GM23248 (cell line): ENCODE measurements around the gene IQCB1. TPM values are rescaled to one million over a fixed set of nuclear protein-coding genes. Genes with fewer than 3 reads are reported as not detected.

Experiments
- DNase-seq: peaks from one replicate; pipeline ENCODE4 v3.0.0-alpha.2; 2015
- H2AFZ ChIP-seq: fragments of 200-600 bp; sonication (generic); 2 replicates; pipeline ENCODE4 v1.6.1; 2016; ENCODE audit warnings: antibody characterized with exemption
- H3F3A ChIP-seq: fragments of 200-600 bp; sonication (generic); 2 replicates; pipeline ENCODE4 v1.6.1; 2016; ENCODE audit warnings: mild to moderate bottlenecking, antibody characterized with exemption, mixed run types; ENCODE audit not compliant: insufficient read depth
- H3K27ac ChIP-seq: fragments of 200-600 bp; sonication (generic); 2 replicates; pipeline ENCODE4 v1.5.1; 2016; ENCODE audit warnings: mild to moderate bottlenecking
- H3K27me3 ChIP-seq: fragments of 200-600 bp; sonication (generic); replicated peaks from 2 replicates; pipeline ENCODE4 v1.6.1; 2016; ENCODE audit warnings: mild to moderate bottlenecking; ENCODE audit not compliant: insufficient read depth
- H3K36me3 ChIP-seq: fragments of 200-600 bp; sonication (generic); 2 replicates; pipeline ENCODE4 v1.6.1; 2016; ENCODE audit warnings: low read depth, mild to moderate bottlenecking
- H3K4me1 ChIP-seq: fragments of 200-600 bp; sonication (generic); 2 replicates; pipeline ENCODE4 v1.6.1; 2016; ENCODE audit warnings: mild to moderate bottlenecking; ENCODE audit not compliant: insufficient read depth
- H3K4me2 ChIP-seq: fragments of 200-600 bp; sonication (generic); one replicate; pipeline ENCODE4 v1.6.1; 2016; ENCODE audit warnings: mild to moderate bottlenecking; ENCODE audit not compliant: unreplicated experiment
- H3K4me3 ChIP-seq: fragments of 200-600 bp; sonication (generic); 2 replicates; pipeline ENCODE4 v1.5.1; 2016; ENCODE audit warnings: mild to moderate bottlenecking
- H3K79me2 ChIP-seq: fragments of 200-600 bp; sonication (generic); 2 replicates; pipeline ENCODE4 v1.6.1; 2016; ENCODE audit warnings: mild to moderate bottlenecking; ENCODE audit not compliant: insufficient read depth
- H3K9ac ChIP-seq: fragments of 200-600 bp; sonication (generic); 2 replicates; pipeline ENCODE4 v1.6.1; 2016; ENCODE audit warnings: mild to moderate bottlenecking
- H3K9me2 ChIP-seq: fragments of 200-600 bp; sonication (generic); 2 replicates; pipeline ENCODE4 v1.6.1; 2016; ENCODE audit warnings: mixed run types, mild to moderate bottlenecking, moderate library complexity; ENCODE audit not compliant: insufficient read depth
- H3K9me3 ChIP-seq: fragments of 200-600 bp; sonication (generic); one replicate; pipeline ENCODE4 v1.6.1; 2017; ENCODE audit warnings: low read depth
- H4K20me1 ChIP-seq: fragments of 200-600 bp; sonication (generic); 2 replicates; pipeline ENCODE4 v1.6.0; 2016; ENCODE audit not compliant: insufficient read depth
- EZH2 ChIP-seq: fragments of 200-600 bp; sonication (generic); IDR thresholded peaks from 2 replicates; pipeline ENCODE4 v1.6.1; 2018; ENCODE audit warnings: antibody characterized with exemption, mild to moderate bottlenecking; ENCODE audit not compliant: insufficient read depth, poor library complexity, severe bottlenecking
- EZH2phosphoT487 ChIP-seq: fragments of 200-600 bp; sonication (generic); IDR thresholded peaks from 2 replicates; pipeline ENCODE4 v1.6.1; 2018; ENCODE audit warnings: antibody characterized with exemption, moderate library complexity, mild to moderate bottlenecking, low read depth; ENCODE audit not compliant: insufficient read depth
- WGBS, 2 experiments: methylation state at CpG; one replicate each; pipeline ENCODE4 v1.1.6; 2015 to 2017; ENCODE audit warnings: low lambda C conversion rate in 2 of 2, low coverage in 1 of 2; ENCODE audit errors: missing lambda C conversion rate in 2 of 2; 5-methylcytosine and 5-hydroxymethylcytosine counted together
- in situ Hi-C: fragments of 300-500 bp; cut with MboI; formaldehyde crosslinking; loops from 2 replicates; pipeline ENCODE4 v1.15.0; 2020
- polyA plus RNA-seq: library from polyadenylated mRNA; unstranded; fragments of >200 nt; fragmentation: Nextera tagmentation; extraction: Ambion mirVana; gene quantifications from 2 replicates; pipeline ENCODE4 v1.2.1, GENCODE V29; 2016
- total RNA-seq: library from RNA; depleted of rRNA; stranded (reverse); fragments of >200 nt; shearing (Covaris generic); gene quantifications from 2 replicates; pipeline ENCODE4 v1.2.3, GENCODE V29; 2014

The IQCB1 gene
- total and polyA plus RNA-seq, 2 experiments from 2014 or later = 9.5 to 10.2 TPM

DNA sequence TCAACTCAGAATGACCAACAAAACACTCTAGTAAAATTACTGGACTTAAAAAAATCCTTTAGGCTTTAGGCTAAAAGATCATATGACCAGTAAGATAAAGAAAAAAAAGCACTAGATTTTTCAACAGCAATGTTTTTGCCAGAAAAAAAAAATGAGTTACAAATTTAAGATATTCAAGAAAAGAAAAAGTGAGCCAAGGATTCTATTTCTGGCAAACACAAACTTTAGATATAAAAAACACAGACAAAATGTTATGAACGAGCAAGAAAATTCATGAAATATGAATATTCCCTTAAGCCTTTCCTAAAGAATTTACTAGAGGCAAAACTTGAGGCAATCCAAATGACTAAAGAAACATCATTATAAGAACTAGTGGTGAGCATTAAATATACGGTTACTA is 94.0 kb downstream of the IQCB1 start:
- no peak for TF ChIP-seq EZH2phosphoT487
- no peak for TF ChIP-seq EZH2
- in situ Hi-C loops = no loop called here
- Histone ChIP-seq H3K4me1 (peaks cover 4% of the 10 kb centered on the region; the same call in 1 of the 2 replicates), H3K9me3 (no peaks in the 10 kb centered on the region), H2AFZ (no peak overlapping the region), H3K4me3 (no peak overlapping the region), H3K27ac (no peak overlapping the region), H3K27me3 (no peaks in the 10 kb centered on the region), H4K20me1 (peaks cover 8% of the 10 kb centered on the region; the same call in 1 of the 2 replicates), H3K36me3 (no peaks in the 10 kb centered on the region; the same call in 1 of the 2 replicates), H3K79me2 (peaks cover 100% of the 10 kb centered on the region), H3K4me2 (no peak overlapping the region), H3K9me2 (no peaks in the 10 kb centered on the region), H3F3A (no peaks in the 10 kb centered on the region; the same call in 1 of the 2 replicates), H3K9ac (no peak overlapping the region)
- no peak for DNase-seq
- 39 to 47% methylated on average over 2 of the region's 2 CpGs for WGBS, 2 experiments

DNA sequence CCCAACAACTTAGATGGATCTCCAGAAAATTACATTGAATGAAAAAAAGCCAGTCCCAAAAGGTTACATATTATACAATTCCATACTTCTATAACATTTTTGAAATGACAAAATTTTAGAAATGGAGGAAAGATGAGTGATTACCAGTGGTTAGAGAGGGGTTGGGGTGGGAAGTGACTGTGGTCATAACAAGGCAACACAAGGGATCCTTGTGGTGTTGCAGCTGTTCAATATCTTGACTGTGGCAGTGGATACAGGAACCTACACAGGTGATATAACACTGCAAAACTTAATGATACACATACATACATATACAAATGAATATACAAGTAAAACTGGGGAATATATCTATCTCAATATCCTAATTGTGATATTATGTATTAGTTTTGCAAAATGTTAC is 95.0 kb downstream of the IQCB1 start:
- Histone ChIP-seq H2AFZ (no peak overlapping the region), H3K9ac (no peak overlapping the region), H3K9me3 (no peaks in the 10 kb centered on the region), H3K4me1 (peaks cover 14% of the 10 kb centered on the region), H4K20me1 (peaks cover 8% of the 10 kb centered on the region; the same call in 1 of the 2 replicates), H3K4me3 (no peak overlapping the region), H3K9me2 (no peaks in the 10 kb centered on the region), H3K79me2 (peaks cover 100% of the 10 kb centered on the region), H3K27me3 (no peaks in the 10 kb centered on the region), H3F3A (no peaks in the 10 kb centered on the region), H3K4me2 (no peak overlapping the region), H3K27ac (no peak overlapping the region), H3K36me3 (no peaks in the 10 kb centered on the region; the same call in 1 of the 2 replicates)
- no peak for TF ChIP-seq EZH2
- TF ChIP-seq EZH2phosphoT487 = no peak
- in situ Hi-C loops = no loop called here
- no peak for DNase-seq

DNA sequence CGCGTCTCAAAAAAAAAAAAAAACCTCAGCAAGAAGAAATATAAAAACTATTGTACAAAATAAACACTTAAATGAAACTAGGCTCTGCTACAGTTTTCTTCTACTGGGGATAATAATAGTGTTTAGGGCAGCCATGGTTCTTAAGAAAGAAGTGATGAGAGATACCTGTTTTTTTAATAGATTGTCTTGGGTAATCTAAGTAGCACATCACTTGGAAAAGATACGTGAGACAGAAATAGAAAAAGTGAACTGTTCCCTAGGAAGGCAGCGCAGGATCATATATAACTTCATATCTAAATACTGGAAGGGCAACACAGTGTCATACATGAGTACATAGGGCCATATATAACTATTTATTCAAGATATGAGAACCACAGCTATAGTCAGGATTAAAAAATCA is 97.2 kb downstream of the IQCB1 start:
- no peak for TF ChIP-seq EZH2phosphoT487
- no peak for TF ChIP-seq EZH2
- DNase-seq = no peak
- peaks cover 8% of the 10 kb centered on the region; the same call in 1 of the 2 replicates for H4K20me1 ChIP-seq

DNA sequence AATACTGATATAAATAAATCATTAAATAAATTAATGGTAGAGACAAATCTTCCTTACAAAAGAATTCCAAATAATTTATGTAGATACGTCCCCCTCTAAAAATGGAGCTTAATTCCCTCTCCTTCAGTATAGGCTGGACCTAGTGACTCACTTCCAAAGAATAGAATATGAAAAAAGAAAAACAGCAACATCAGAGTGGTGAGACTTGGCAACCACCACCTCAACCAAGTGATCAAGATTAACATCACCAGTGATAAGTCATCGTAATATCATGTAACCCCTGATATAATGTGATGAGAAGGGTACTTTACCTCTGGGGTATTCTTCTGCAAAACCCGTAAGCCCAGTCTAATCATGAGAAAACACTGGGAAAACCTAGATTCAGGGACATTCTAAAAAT is 98.7 kb downstream of the IQCB1 start:
- Histone ChIP-seq H3F3A (no peaks in the 10 kb centered on the region), H3K9ac (no peak overlapping the region), H3K4me1 (peaks cover 19% of the 10 kb centered on the region), H3K9me2 (no peaks in the 10 kb centered on the region), H3K27ac (no peak overlapping the region), H3K4me2 (no peak overlapping the region), H3K27me3 (no peaks in the 10 kb centered on the region), H3K9me3 (no peaks in the 10 kb centered on the region), H3K4me3 (no peak overlapping the region), H3K36me3 (no peaks in the 10 kb centered on the region), H2AFZ (no peak overlapping the region), H4K20me1 (peaks cover 8% of the 10 kb centered on the region; the same call in 1 of the 2 replicates), H3K79me2 (peaks cover 100% of the 10 kb centered on the region)
- in situ Hi-C loops = no loop called here
- 85 to 93% methylated on average over 3 of the region's 3 CpGs for WGBS, 2 experiments
- TF ChIP-seq EZH2 (no peak), EZH2phosphoT487 (no peak)
- peak; percentile 36 for DNase-seq

More for the DNA sequence above, 97.2 kb downstream of the IQCB1 start:
- in situ Hi-C loops = no loop called here
- H3K9me3 ChIP-seq = no peaks in the 10 kb centered on the region
- H3K79me2 ChIP-seq = peaks cover 100% of the 10 kb centered on the region
- WGBS, 2 experiments = 98 to 100% methylated on average over 4 of the region's 4 CpGs
- H3K4me1 ChIP-seq = peaks cover 19% of the 10 kb centered on the region
- H3K36me3 ChIP-seq = no peaks in the 10 kb centered on the region; the same call in 1 of the 2 replicates
- no peak overlapping the region for H3K4me3 ChIP-seq
- H3K9me2 ChIP-seq = no peaks in the 10 kb centered on the region
- no peak overlapping the region for H3K9ac ChIP-seq
- H3K27ac ChIP-seq = no peak overlapping the region
- H3K27me3 ChIP-seq = no peaks in the 10 kb centered on the region
- no peak overlapping the region for H2AFZ ChIP-seq
- no peaks in the 10 kb centered on the region for H3F3A ChIP-seq
- H3K4me2 ChIP-seq = no peak overlapping the region
